ENCODE results near the gene ARFGAP3. TPM values are rescaled to one million over a fixed set of nuclear protein-coding genes. Genes with fewer than 3 reads are reported as not detected.

Gene ARFGAP3
- total RNA-seq, 2 donors from 2014 or later = 32.1 to 39.7 TPM

DNA sequence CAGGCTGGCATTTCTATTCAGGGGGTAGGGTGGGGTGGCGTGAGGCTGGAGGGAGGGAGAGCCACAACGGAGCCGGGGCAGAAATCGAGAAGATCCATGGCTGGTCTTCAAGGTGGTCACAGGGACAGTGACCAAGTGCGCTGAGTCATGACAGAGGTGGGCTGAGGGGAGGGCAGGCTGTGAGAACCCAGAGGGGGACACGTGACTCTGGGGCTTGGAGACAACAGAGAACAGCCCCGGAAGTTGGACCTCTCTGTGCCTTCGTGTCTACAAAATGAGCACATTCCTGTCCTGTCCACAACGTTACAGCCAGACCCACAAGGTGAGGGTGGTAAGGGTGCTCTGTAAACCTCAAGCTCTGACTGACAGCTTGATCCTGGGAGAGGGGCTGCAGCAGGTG lies 35.1 kb upstream of the ARFGAP3 start:
- peaks cover 34% of the 10 kb centered on the region for H3K4me1 Mint-ChIP-seq
- peaks cover 4% of the 10 kb centered on the region for H3K36me3 Mint-ChIP-seq (ENCODE audit: low read depth)
- ATAC-seq (no peak), DNase-seq (no peak)
- H3K27ac Mint-ChIP-seq = no peak overlapping the region
- H3K4me3 Mint-ChIP-seq = no peak overlapping the region
- H3K27me3 Mint-ChIP-seq = no peaks in the 10 kb centered on the region
- no peaks in the 10 kb centered on the region for H3K9me3 ChIP-seq (ENCODE audit: control insufficient read depth, low read length, poor library complexity, severe bottlenecking)

DNA sequence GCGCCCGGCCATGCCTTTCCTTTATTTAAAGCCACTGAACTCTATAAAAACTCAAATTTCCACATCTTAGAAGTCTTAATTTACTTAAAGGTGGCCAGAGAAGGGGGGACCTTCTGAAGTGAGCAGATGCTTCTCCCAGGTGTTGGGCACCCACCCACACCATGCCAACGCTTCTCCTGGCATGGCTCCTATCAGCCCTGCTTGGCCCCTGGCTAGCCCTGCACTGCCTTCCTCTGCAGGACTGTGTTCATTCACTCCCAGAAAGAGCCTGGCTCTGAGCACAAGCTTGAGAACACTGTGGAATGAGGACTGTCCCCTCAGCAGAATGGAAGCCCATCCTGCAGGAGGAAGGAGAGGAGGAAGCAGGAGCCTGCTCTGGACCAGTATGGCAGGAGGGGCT lies 34.6 kb upstream of the ARFGAP3 start:
- H3K9me3 ChIP-seq (ENCODE audit: control insufficient read depth, low read length, poor library complexity, severe bottlenecking) = no peaks in the 10 kb centered on the region
- Mint-ChIP-seq H3K27me3 (no peaks in the 10 kb centered on the region), H3K4me1 (peaks cover 32% of the 10 kb centered on the region), H3K27ac (peak overlapping the region; percentile 49), H3K36me3 (ENCODE audit: low read depth) (peaks cover 4% of the 10 kb centered on the region), H3K4me3 (no peak overlapping the region)
- DNase-seq = no peak
- no peak for ATAC-seq

DNA sequence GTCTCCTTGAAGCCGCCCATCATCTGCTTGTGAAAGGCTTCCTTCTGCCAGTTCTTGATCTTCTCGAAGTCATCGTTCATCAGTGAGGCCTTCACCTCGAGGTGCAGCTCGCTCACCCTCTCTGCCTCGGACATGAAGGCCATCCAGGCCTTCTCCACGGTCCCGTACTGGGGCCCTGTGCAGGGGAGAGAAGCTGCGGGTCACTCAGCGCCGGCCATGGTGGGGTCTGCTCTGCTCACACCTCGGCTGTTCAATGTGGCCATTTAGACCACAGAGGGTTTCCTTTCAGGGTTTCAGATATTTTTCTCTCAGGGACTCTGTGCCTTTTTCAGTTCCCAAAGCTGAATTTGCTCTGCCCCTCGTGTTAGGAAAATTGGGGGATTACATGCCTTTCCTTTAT lies 33.9 kb upstream of the ARFGAP3 start:
- Mint-ChIP-seq H3K27me3 (no peaks in the 10 kb centered on the region), H3K4me3 (no peak overlapping the region), H3K4me1 (peaks cover 31% of the 10 kb centered on the region), H3K36me3 (ENCODE audit: low read depth) (peaks cover 4% of the 10 kb centered on the region), H3K27ac (peak overlapping the region; percentile 49)
- ATAC-seq = no peak
- no peak for DNase-seq
- no peaks in the 10 kb centered on the region for H3K9me3 ChIP-seq (ENCODE audit: control insufficient read depth, low read length, poor library complexity, severe bottlenecking)

DNA sequence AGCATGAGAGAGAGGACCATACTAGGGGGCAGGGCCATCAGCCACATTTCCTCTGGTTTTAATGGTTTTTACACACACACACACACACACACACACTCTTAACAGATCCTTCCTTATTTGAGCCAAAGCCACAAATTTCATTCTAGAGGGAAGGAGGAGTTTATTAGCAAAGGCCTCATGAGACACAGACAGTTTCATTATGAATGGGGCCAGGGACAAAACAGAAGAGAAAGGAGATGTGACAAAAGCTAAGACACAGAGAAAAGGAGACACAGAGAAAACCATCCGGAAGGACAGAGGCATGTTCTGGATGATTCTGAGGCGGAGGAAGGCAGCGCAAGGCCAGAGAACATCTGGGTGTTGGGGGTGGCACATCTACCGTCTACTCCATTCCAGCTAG lies 32.2 kb upstream of the ARFGAP3 start:
- no peak for DNase-seq
- peak; percentile 47 for ATAC-seq

DNA sequence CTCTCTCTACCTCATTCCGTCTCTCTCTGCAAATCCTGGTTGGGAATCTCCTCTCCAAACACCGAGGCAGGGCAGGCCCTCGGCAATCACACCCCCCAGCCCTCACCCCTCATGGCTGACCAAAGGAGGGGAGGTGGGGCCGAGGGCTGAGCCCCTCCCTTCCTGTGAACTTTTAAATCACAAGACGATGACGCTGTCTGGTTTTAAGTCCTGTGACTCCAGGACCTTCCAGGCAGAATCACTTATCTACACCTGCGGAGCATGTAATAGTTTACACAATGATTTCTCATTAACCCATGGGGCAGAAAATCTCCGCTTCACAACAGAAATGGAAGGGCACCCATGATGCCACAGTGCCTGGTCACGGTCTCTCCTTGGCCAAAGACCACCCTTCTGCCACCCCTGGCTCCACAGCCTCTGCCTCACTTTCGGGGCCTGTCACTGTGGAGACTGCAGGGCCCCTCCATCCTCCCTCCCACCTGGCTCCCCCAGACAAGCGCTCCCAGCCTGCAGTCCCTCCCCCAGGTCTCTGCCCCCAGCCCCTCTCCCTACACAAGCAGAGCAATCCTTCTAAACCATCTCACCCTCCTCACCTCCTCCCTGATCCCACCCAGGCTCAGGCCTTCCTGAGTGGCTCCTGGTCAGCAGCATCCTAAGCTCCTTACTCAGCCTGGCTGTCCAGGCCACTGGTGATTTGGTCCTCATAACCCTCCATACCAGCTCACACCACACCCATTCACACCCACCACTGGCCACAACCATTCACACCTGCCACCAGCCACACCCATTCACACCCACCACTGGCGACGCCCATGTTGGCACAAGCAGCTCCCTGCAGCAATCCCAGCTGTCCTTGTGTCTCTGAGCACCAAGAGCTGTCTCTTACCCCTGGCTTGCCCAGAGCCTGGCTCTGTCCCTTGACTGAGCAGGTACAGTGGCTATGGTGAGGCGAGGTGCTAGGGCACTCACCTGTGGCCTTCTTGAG lies 30.7 kb upstream of the ARFGAP3 start:
- Mint-ChIP-seq H3K4me3 (no peak overlapping the region), H3K4me1 (peaks cover 14% of the 10 kb centered on the region), H3K27ac (peak overlapping the region; percentile 82), H3K36me3 (ENCODE audit: low read depth) (peaks cover 4% of the 10 kb centered on the region), H3K27me3 (no peaks in the 10 kb centered on the region)
- DNase-seq (no peak), ATAC-seq (no peak)
- H3K9me3 ChIP-seq (ENCODE audit: control insufficient read depth, low read length, poor library complexity, severe bottlenecking) = no peaks in the 10 kb centered on the region

More for the DNA sequence above, 32.2 kb upstream of the ARFGAP3 start:
- Mint-ChIP-seq H3K36me3 (ENCODE audit: low read depth) (peaks cover 4% of the 10 kb centered on the region), H3K4me3 (peak overlapping the region; percentile 45), H3K4me1 (peaks cover 20% of the 10 kb centered on the region), H3K27ac (peak overlapping the region; percentile 82), H3K27me3 (no peaks in the 10 kb centered on the region)
- H3K9me3 ChIP-seq (ENCODE audit: control insufficient read depth, low read length, poor library complexity, severe bottlenecking) = no peaks in the 10 kb centered on the region

DNA sequence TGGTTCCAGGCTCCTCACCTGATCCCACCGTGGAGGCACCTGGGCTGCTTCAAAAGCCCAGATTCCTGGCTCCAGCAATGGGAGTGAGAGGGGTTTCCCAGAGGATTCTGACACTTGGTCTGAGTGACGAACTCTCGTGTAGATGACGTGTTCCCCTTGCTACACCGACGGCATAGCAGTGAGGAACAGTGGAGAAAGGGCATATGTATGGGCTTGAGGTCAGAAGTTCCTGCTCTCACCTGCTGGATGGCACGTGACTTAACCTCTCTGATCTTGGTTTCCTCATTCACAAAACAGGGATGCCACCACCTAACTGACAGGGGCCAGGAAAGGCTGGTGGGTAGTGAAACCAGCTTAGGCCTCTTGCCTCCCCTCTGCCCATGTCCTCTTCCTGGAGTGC lies 30.0 kb upstream of the ARFGAP3 start:
- ATAC-seq (no peak), DNase-seq (no peak)
- no peak overlapping the region for H3K4me3 Mint-ChIP-seq
- peaks cover 4% of the 10 kb centered on the region for H3K36me3 Mint-ChIP-seq (ENCODE audit: low read depth)
- H3K27ac Mint-ChIP-seq = peak overlapping the region; percentile 82
- no peaks in the 10 kb centered on the region for H3K27me3 Mint-ChIP-seq
- peaks cover 14% of the 10 kb centered on the region for H3K4me1 Mint-ChIP-seq
- no peaks in the 10 kb centered on the region for H3K9me3 ChIP-seq (ENCODE audit: control insufficient read depth, low read length, poor library complexity, severe bottlenecking)

DNA sequence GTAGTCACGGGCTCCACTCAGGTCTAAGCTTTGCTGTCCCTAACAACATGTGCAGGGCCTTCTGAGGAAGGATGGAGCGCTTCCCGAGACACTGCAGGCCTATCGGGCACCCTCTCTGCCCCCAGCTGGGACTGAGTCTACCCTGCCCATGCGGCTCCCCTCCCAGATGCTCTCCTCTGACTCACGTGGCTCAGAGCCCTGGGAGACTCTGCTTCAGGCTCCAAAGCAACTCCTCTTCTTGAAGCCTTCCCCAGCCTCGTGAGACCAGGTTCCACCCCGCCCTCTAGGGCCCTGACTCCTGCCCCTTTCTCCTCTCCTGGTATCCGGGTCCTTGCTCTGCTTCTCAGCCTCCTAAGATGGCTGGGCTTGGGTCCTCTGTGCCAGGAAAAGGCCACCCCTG lies 28.4 kb upstream of the ARFGAP3 start:
- no peaks in the 10 kb centered on the region for H3K27me3 Mint-ChIP-seq
- H3K4me1 Mint-ChIP-seq = peaks cover 14% of the 10 kb centered on the region
- DNase-seq = no peak
- peaks cover 4% of the 10 kb centered on the region for H3K36me3 Mint-ChIP-seq (ENCODE audit: low read depth)
- H3K27ac Mint-ChIP-seq = peak overlapping the region; percentile 39
- H3K9me3 ChIP-seq (ENCODE audit: control insufficient read depth, low read length, poor library complexity, severe bottlenecking) = no peaks in the 10 kb centered on the region
- no peak overlapping the region for H3K4me3 Mint-ChIP-seq
- no peak for ATAC-seq

DNA sequence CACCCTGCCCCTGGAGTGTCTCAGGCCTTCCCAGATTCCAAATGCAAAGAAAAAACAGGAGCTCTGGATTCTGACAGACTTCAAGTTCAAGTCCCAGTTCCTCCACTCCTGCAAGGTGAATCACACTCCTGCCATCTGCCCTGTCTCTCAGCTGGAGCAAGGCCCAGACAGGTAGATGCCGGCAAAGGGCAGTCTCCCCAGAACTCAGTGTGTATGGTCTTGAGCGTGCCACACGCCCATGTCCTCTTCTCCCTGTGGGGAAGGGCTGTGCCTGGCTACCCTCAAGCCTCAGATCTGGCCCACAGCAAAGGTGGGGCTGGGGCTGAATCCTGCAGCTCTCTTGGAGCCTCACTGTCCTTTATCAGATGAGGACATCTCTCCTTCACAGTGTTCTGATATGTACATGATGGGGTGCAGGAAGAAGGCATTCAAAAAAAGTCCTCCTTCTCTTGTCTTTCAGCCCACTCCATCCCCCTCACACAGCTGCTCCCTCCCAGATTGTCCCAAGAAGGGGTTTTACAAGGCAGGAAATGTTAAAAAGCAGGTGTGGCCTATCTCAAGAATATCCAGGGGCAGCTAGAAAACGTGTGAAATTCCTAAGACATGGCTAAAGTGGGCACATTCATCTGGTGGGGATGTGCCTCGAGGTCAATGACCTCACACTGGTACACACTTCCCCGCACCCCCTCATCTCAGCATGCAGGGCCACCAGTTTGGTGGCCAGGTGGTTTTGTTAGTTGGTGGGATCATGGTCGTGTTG lies 27.7 kb upstream of the ARFGAP3 start:
- Mint-ChIP-seq H3K27ac (no peak overlapping the region), H3K4me1 (peaks cover 14% of the 10 kb centered on the region), H3K36me3 (ENCODE audit: low read depth) (peaks cover 4% of the 10 kb centered on the region), H3K4me3 (no peak overlapping the region), H3K27me3 (no peaks in the 10 kb centered on the region)
- DNase-seq (no peak), ATAC-seq (no peak)
- H3K9me3 ChIP-seq (ENCODE audit: control insufficient read depth, low read length, poor library complexity, severe bottlenecking) = no peaks in the 10 kb centered on the region

DNA sequence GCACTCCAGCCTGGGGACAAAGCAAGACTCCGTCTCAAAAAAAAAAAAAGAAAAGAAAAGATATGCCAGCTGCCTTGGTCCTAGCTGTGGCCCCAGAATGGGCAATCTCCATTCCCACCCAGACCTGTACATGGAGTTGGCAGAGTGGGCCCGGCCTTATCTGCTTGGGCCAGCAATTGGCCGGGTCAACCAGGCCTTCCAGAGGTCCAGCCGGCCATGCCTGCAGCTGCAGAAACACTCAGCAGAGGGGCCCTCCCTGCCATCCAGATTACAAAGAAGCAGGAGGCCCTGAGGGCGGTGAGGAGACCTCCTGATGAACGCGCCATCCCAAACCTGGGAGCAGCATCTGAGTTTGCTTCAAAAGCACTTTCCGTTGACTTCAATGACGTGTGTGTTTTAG lies 26.9 kb upstream of the ARFGAP3 start:
- H3K36me3 Mint-ChIP-seq (ENCODE audit: low read depth) = peaks cover 2% of the 10 kb centered on the region
- no peak overlapping the region for H3K4me3 Mint-ChIP-seq
- peaks cover 9% of the 10 kb centered on the region for H3K4me1 Mint-ChIP-seq
- H3K27ac Mint-ChIP-seq = no peak overlapping the region
- ATAC-seq (no peak), DNase-seq (no peak)
- H3K27me3 Mint-ChIP-seq = no peaks in the 10 kb centered on the region
- H3K9me3 ChIP-seq (ENCODE audit: control insufficient read depth, low read length, poor library complexity, severe bottlenecking) = no peaks in the 10 kb centered on the region

DNA sequence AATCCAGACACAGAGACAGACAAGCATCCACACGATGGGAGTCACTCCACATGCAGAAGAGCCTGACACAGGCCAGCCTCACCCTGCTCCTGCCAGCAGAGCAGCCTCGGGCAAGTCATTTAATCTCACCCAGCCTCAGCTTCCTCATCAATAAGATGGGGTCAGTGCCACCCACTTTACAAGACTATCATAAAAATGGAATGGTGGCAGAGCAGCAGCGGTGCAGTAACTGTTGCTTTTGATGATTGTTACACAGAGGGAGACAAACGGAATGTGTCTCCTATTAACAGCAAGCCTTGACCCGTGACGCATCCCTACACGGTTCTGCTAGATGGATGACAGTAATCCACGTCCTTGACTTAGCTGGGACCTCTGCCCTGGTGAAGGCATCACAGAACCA lies 26.0 kb upstream of the ARFGAP3 start:
- no peaks in the 10 kb centered on the region for H3K9me3 ChIP-seq (ENCODE audit: control insufficient read depth, low read length, poor library complexity, severe bottlenecking)
- H3K4me1 Mint-ChIP-seq = peaks cover 2% of the 10 kb centered on the region
- H3K27me3 Mint-ChIP-seq = no peaks in the 10 kb centered on the region
- DNase-seq (no peak), ATAC-seq (no peak)
- no peaks in the 10 kb centered on the region for H3K36me3 Mint-ChIP-seq (ENCODE audit: low read depth)
- no peak overlapping the region for H3K4me3 Mint-ChIP-seq
- H3K27ac Mint-ChIP-seq = no peak overlapping the region

DNA sequence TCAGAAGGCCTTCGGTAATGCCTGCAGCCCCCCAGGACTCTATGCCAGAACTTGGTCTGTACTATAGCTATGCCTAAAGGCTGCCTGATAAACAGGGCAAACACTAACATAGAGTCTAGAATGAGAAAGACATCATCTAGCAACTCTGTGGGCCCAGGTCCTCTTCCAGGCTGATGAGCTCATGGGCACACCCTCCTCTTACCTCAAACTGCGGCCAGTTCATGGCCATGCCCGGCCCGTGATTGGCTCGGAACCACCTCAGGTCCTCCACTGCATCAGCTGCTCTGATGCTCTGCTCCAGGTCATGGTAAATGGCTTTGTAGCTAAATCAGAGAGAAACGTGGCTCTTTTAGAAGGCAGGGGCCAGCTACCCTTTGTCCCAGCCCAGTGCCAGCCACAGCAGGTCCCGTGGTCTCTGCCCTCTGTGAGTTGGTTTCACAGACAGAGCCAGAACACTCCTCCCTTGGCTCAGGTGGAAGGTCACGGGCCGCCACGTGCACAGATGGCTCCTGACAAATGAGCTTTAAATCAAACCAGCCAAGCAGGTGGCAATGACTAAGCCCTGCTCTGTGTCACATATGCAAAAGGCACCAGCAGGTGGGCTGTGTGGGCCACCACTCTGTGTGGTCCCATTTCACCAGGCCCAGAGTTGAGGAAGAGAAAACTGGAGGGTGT lies 25.0 kb upstream of the ARFGAP3 start:
- Mint-ChIP-seq H3K4me3 (no peak overlapping the region), H3K27me3 (no peaks in the 10 kb centered on the region), H3K36me3 (ENCODE audit: low read depth) (no peaks in the 10 kb centered on the region), H3K27ac (no peak overlapping the region), H3K4me1 (no peaks in the 10 kb centered on the region)
- no peaks in the 10 kb centered on the region for H3K9me3 ChIP-seq (ENCODE audit: control insufficient read depth, low read length, poor library complexity, severe bottlenecking)
- ATAC-seq = no peak
- no peak for DNase-seq

DNA sequence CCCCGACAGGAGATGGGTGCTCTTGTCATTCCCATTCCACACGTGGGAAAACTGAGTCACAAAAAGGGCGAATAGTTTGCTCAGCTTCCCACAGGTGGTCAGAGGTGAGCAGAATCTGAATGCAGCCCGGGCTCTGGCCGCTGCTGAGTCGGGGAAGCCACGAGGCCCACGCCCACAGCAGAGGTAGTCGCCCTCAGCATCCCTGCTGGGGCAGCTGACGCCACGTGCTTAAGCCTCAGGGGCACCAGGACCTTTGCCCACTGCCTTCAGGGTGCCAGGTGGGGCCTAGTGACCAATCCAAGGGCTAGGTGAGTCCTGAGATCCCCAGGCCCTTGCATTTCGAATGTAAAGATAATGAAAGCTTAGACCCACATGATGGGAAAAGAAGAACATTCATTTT lies 24.2 kb upstream of the ARFGAP3 start:
- peaks cover 4% of the 10 kb centered on the region for H3K4me1 Mint-ChIP-seq
- ATAC-seq (no peak), DNase-seq (no peak)
- H3K9me3 ChIP-seq (ENCODE audit: control insufficient read depth, low read length, poor library complexity, severe bottlenecking) = no peaks in the 10 kb centered on the region
- H3K27ac Mint-ChIP-seq = no peak overlapping the region
- H3K27me3 Mint-ChIP-seq = no peaks in the 10 kb centered on the region
- no peaks in the 10 kb centered on the region for H3K36me3 Mint-ChIP-seq (ENCODE audit: low read depth)
- no peak overlapping the region for H3K4me3 Mint-ChIP-seq

DNA sequence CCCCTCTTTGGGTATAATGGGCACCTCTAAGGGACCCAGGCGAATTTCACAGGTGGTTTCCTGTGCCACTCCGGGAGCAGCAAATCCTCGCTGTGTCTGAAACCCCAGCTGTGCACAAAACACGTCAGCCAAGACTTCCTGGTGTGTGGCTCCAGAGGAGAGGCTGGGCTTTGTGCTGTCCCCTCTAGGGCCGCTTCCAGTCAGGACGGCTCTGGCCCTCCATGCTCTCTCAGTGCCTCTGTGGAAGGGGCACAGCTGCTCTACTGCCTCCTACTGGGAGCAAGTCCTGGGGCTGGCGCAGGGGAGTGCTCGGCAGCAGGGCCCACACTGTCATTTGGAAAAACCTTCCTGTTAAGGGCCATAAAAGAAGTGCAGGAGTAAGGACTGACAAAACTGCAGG lies 23.7 kb upstream of the ARFGAP3 start:
- DNase-seq (no peak), ATAC-seq (no peak)
- Mint-ChIP-seq H3K27ac (no peak overlapping the region), H3K27me3 (no peaks in the 10 kb centered on the region), H3K4me3 (no peak overlapping the region), H3K4me1 (peaks cover 4% of the 10 kb centered on the region), H3K36me3 (ENCODE audit: low read depth) (no peaks in the 10 kb centered on the region)
- H3K9me3 ChIP-seq (ENCODE audit: control insufficient read depth, low read length, poor library complexity, severe bottlenecking) = no peaks in the 10 kb centered on the region

All from T-helper 17 cell (primary cell).